GM18873 (cell line): Measurements from ENCODE around the gene PGAM2.

Experiments
- ATAC-seq: cut with Tn5 transposase; IDR thresholded peaks from one replicate; pipeline ENCODE4 v1.9.1; 2021; ENCODE audit warnings: mild to moderate bottlenecking, moderate library complexity, moderate number of reproducible peaks; ENCODE audit not compliant: unreplicated experiment, low FRiP score

Gene PGAM2

GRCh38 chr7:44103923-44104859 is 38.8 kb upstream of the PGAM2 start, which contains the start of gene AEBP1:
Gene AEBP1 (plus strand): TSS chr7:44104345. CDS start chr7:44104666, 321 bp downstream.
- no peak for ATAC-seq

DNA sequence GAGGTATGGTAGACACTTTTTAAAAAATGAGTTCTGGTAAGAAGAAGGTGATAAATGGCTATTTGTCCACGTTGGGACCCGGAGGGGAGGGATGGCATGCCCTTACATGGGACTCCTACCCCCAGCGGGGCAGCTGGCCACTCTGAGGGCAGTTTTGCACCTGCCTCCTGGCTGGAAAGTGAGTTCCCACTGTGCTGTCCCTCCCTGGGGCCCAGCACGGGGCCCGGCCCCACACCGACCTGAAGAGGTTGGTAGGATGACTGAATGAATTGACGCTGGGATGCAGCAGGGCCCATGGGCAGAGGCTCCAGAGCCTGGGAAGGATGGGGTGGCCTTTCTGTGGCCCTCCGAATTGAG is 38.2 kb upstream of the PGAM2 start:
- ATAC-seq, result no peak

DNA sequence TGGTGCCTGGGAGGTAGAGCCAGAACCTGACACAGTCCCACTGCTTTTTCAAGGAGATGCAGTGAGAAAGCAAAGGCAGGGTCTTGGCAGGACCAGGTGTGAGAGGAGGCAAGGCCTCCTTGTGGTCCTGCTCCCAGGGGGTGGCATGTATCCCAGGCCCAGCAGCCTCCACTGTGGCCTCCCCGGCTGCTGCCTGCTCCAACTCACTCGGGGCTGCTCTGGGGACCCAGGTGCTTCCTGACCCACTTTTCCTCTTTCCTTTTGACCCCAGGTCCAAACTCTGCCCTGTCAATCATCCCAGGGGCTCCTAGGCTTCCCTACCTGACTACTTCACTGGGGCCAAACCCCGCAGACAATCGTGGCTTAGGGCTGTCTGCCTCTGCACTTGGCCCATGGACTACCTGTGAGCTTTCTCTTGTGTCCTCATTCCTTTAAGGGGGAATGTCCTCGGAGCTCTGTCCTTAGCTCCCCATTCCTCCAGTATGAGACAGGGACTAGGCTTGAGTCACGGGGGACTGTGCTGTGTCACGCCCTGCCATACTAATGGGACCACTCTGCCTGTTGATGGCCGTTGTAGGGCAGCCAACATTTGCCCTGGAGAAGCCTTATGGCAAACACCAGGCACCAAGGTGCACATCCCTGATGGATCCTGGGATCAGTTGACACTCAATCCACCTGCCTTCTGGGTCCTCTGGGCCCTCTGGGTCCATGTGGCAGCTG is 37.6 kb upstream of the PGAM2 start:
- no peak for ATAC-seq

- ATAC-seq, result no peak
These were observed 36.8 kb upstream of the PGAM2 start for GRCh38 chr7:44101966-44102845.

- ATAC-seq, result no peak
These were observed 36.1 kb upstream of the PGAM2 start for GRCh38 chr7:44101303-44101965.

- ATAC-seq, result no peak
These were observed 35.3 kb upstream of the PGAM2 start for GRCh38 chr7:44100458-44101302.

DNA sequence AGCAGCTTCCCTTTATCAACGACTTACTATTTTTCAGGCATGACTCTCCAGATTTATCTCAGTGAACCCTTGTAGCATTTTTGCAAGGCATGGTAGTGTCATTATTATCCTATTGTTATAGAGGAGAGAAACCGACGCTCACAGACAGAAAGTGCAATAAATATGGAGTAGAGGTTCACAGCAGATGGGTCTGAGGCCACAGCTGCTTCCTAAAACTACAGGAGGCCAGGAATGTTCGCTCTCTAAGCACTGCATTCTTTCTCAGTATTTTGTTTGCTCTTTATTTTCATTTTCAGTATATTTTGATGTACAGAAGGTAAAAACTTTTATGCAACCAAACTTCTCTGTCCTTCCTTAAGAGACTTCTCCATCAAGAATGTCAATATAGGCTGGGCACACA is 34.3 kb upstream of the PGAM2 start:
- no peak for ATAC-seq

DNA sequence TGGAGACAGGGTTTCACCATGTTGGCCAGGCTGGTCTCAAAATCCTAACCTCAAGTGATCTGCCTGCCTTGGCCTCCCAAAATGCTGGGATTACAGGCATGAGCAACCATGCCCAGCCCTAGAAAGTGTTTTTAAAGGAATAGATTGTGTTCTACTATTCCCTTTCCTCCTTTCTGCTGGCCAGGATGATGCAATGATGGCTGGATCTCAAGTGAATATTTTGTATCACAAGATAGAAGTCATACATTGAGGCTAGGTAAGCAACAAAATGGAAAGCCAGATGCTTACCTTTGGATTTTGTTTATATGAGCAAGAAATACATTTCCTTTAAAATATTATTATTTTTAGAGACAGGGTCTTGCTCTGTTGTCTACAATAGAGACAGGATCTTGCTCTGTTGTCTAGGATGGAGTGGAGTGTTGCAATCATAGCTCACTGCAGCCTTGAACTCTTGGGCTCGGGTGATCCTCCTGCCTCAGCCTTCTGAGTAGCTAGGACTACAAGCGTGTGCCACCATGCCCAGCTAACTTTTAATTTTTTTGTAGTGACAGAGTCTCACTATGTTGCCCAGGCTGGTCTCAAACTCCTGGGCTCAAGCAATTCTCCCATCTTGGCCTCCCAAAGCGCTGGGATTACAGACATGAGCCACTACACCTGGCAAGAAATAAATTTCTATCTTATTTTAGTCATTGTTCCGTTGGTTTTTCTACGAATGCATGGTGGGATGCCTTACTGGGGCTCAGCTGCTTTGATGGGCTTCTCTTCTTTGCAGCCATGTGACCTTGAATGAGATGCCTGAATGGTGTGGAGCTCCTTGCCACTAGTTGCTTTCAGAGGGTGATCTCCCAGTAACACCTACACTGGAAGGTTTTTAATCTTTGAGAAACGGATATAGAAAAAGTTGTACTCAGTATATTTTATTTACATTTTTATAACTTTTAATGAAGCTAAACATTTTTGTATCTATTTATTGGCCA is 33.0 kb upstream of the PGAM2 start:
- no peak for ATAC-seq

GRCh38 chr7:44097064-44097932 is 31.9 kb upstream of the PGAM2 start:
- no peak for ATAC-seq

DNA sequence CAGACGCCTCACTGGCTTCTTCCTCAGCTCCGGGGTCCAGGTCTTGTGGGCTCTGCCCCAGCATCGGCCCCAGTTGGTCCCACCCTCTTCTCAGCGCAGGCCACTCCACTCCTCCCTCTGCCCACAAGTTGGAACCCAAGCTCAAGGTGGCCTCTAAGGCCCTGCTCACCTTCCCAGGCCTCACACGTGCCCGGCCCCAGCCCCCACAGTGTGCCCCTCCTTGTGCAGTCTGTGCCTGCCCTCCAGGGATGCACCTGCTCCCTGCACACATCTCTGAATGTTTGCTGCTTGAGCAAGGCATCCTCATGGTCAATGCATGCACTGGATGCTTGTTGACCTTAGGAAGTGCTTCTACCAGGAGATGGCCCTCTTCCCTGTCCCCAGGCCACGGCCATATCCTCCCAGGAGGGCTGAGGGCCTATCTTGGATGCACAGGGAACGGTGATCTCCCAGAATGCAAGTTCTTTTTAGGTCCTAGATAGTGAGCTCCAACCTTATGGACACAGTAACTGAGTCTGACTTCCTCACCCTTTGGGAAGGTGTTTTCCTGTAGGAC is 31.0 kb upstream of the PGAM2 start:
- ATAC-seq, result no peak

- ATAC-seq, result no peak
These were observed 30.4 kb upstream of the PGAM2 start for GRCh38 chr7:44095781-44096180.

GRCh38 chr7:44094883-44095592 is 29.7 kb upstream of the PGAM2 start:
- ATAC-seq, result no peak

DNA sequence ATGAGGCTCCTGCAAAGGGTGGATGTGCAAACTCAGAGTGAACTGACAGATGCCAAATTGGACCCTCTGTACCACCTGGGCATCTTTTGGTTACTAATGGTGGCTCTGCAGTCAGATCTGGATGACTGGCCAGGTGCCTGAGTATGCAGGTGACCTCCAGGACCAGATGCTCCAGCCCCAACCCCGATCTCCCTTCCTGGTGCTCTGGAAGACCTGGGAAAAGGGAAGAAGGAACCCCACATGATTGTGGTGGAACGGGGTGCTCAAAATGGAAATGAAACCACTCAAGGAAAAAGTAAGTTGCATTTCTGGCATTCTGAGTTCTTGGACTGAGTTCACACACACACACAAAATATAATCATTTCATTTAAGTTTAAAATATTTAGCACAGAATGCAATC is 29.0 kb upstream of the PGAM2 start:
- ATAC-seq, result no peak

DNA sequence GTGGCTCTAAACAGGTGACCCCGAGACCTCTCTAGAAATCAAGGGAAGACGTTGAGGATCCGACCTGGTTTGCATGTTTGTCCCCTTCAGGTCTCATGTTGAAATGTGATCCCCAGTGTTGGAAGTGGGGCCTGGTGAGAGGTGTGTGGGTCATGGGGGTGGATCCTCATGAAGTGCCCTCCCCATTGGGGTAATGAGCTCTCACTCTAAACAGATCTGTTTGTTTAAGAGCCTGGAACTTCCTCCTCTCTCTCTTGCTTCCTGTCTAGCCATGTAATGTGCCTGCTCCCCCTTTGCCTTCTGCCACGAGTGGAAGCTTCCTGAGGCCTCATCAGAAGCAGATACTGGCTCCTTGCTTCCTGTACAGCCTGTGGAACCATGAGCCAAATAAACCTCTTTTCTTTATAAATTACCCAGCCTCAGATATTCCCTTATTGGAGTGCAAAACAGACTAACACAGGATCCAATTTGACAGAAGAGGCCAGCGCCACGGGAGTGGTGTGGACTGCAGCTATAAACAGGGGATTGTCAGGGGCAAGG is 27.8 kb upstream of the PGAM2 start:
- no peak for ATAC-seq

DNA sequence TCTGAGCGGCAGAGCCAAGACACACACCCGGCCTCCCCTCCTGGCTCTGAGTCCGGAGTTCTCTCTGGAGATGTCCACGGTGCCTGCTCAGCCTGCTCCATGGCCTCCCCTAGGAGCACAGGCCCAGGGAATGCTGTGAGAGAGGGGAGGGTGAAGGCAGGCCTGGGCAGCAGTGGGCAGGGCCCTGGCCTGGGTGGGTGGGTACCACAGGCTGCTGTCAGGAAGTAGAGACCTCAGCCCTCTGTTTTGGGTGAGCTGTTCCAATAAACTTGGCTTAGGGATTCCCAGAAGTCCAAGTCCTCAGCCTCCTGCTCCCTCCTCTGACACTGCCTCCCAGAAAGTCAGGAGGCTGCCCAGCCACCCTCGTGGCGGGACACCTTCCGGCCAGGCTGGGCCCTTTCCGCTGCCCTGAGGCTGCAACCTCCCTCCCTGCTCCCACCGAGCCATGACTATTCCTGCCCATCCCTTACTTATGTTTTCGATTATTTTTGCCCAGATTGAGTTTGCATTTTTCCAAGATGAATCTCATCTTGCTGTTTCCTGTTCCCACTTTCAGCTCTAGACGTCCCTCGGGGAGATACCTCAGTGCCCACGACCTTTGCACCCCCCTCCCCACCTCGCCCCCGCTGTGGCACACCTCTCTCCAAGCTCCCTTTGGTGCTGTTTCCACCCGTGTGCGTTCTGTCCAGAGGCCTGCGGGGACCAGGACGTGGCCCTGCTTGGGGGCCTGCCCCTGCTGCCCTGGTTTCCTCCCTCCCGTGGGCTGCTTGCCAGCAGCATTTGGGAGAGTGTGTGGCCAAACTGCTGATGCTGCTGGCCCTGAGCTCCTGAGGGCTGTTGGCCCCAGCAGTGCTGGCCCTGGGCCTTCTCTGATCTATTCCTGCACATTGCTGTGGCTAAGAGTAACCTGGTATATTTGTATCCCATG is 22.8 kb upstream of the PGAM2 start:
- ATAC-seq, result no peak
